Measurements from ENCODE around the gene ELMOD3. TPM values are rescaled to one million over a fixed set of nuclear protein-coding genes. Genes with fewer than 3 reads are reported as not detected.

ELMOD3 gene
- total RNA-seq, 4 donors from 2014 or later, result 13.3 to 37.8 (median 32.8) TPM

DNA sequence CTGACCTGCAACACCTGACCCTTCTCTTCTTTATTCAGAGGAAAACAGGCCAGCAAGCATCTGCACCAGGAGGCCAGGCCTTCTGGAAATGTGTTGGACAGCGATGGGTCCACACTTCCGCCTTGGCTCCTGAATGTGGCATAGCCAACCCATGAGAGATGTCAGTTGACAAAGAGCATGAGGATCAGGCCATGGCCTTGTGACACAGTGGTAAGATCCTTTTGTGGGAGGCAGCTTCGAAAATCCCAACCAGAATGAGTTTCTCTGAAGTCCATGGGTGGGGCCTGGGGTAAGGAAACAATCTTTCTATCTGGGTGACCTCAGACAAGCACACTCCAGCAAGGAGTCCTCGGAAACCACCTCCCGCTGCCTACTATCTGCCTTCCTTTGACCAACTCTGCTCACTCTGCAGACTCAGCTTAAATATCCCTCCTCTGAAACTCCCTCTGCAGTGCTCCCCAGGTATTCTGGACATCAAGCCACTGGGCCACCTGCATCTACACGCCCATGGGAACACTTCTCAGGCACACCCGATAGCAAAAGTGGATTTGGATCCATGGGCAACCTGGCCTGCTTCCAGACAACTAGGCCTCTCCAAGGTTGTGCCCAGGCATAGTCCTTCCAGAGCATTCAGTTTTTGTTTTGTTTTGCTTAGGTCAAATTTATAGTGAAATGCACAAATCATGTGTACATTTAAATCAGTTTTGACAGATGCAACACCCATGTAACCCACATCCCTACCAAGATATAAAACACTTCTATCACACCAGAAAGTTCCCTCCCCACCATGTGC is 60.4 kb downstream of the ELMOD3 start:
- H3K4me3 ChIP-seq, result no peak overlapping the region
- H3K4me1 ChIP-seq, result peaks cover 13 to 48% (median 37%) of the 10 kb centered on the region in 4 donors
- no peaks in the 10 kb centered on the region for H3K27me3 ChIP-seq
- in situ Hi-C loops (cut with MboI; ENCODE audit: low pct_ligation_motif_present in 1 of 4, low pct_unique_long_range_greater_than_20kb in 1 of 4, low sequenced_read_pairs in 3 of 4), result no loop called here
- TF ChIP-seq CTCF (IDR thresholded peaks at IDR 0.05) (no peak), EP300 (IDR thresholded peaks at IDR 0.05; ENCODE audit: low read depth) (no peak), POLR2AphosphoS5 (IDR thresholded peaks at IDR 0.05) (no peak), POLR2A (IDR thresholded peaks at IDR 0.05) (no peak)
- H3K9me3 ChIP-seq, result no peaks in the 10 kb centered on the region
- DNase-seq, result no peak
- no peaks in the 10 kb centered on the region for H3K36me3 ChIP-seq
- WGBS, 2 donors (ENCODE audit: low coverage in 1 of 2), result 72 to 76% methylated on average over 5 to 7 of the region's 7 CpGs
- intact Hi-C loops (cut with DNase I; ENCODE audit: low total_unique reads), result no loop called here
- no peak overlapping the region for H3K27ac ChIP-seq

GRCh38 chr2:85415980-85416650 is 61.5 kb downstream of the ELMOD3 start:
- WGBS, 2 donors (ENCODE audit: low coverage in 1 of 2), result 79 to 92% methylated on average over 8 to 12 of the region's 12 CpGs
- Histone ChIP-seq H3K4me3 (no peak overlapping the region), H3K27me3 (no peaks in the 10 kb centered on the region), H3K9me3 (no peaks in the 10 kb centered on the region), H3K27ac (no peak overlapping the region), H3K4me1 (peaks cover 19 to 49% (median 37%) of the 10 kb centered on the region in 4 donors), H3K36me3 (no peaks in the 10 kb centered on the region)
- no peak for DNase-seq
- intact Hi-C loops (cut with DNase I; ENCODE audit: low total_unique reads) (no loop called here), in situ Hi-C loops (cut with MboI; ENCODE audit: low pct_ligation_motif_present in 1 of 4, low pct_unique_long_range_greater_than_20kb in 1 of 4, low sequenced_read_pairs in 3 of 4) (no loop called here)
- TF ChIP-seq CTCF (IDR thresholded peaks at IDR 0.05) (no peak), EP300 (IDR thresholded peaks at IDR 0.05; ENCODE audit: low read depth) (no peak), POLR2A (IDR thresholded peaks at IDR 0.05) (no peak)

- Histone ChIP-seq H3K4me1 (peaks cover 20 to 54% (median 40%) of the 10 kb centered on the region in 4 donors), H3K36me3 (no peaks in the 10 kb centered on the region), H3K9me3 (no peaks in the 10 kb centered on the region), H3K4me3 (peak within 1 kb of the TSS; percentile 49 to 65 (median 62)), H3K27ac (peak within 1 kb of the TSS; percentile 92 to 94 (median 92)), H3K27me3 (no peaks in the 10 kb centered on the region)
- WGBS, 2 donors (ENCODE audit: low coverage in 1 of 2), result 44% methylated on average over 21 of the region's 57 CpGs; no CpG with 5 or more reads in 1 of the 2 donors
- in situ Hi-C loops (cut with MboI; ENCODE audit: low pct_ligation_motif_present in 1 of 4, low pct_unique_long_range_greater_than_20kb in 1 of 4, low sequenced_read_pairs in 3 of 4) (no loop called here), intact Hi-C loops (cut with DNase I; ENCODE audit: low total_unique reads) (no loop called here)
- peak; percentile 88 for DNase-seq
- no peak for TF ChIP-seq EP300 (IDR thresholded peaks at IDR 0.05; ENCODE audit: low read depth)
- no peak for TF ChIP-seq CTCF (IDR thresholded peaks at IDR 0.05)
- peak; percentile 48 to 81 (median 72) for TF ChIP-seq POLR2AphosphoS5 (IDR thresholded peaks at IDR 0.05)
- TF ChIP-seq POLR2A (IDR thresholded peaks at IDR 0.05), result peak; percentile 69
Measured at GRCh38 chr2:85418132-85419008, 63.8 kb downstream of the ELMOD3 start, which contains the start of gene SH2D6. Gene SH2D6, plus strand, starts transcription at chr2:85418714. Its CDS starts 10,752 bp downstream, at chr2:85429466.
